HEK293 (cell line): ENCODE data around the gene PGAM5.

Experiments
- CTCF ChIA-PET: fragments of 350-600 bp; formaldehyde crosslinking; extraction: SDS; loops from one replicate; lab custom pipeline; 2021; ENCODE audit warnings: antibody characterized with exemption; lab: Yijun Ruan, JAX
- POLR2A ChIA-PET: fragments of 300-600 bp; formaldehyde crosslinking; extraction: SDS; loops from one replicate; lab custom pipeline; 2020; ENCODE audit warnings: antibody characterized with exemption, inconsistent platforms; lab: Yijun Ruan, JAX
- H3K27ac ChIP-seq: fragments of 200-500 bp; sonication (Bioruptor generic); 2 replicates; pipeline ENCODE4 v1.5.1; 2014; ENCODE audit warnings: low read depth, low read length, control low read depth, inconsistent platforms; ENCODE audit errors: extremely low read depth
- H3K36me3 ChIP-seq, 2 experiments: fragments of 200-500 bp in 1 of 2; sonication (Bioruptor generic) in 1 of 2; 1 replicate in 1 of 2; 2 replicates in 1 of 2; pipeline ENCODE4 v1.5.1; 2014 to 2017; ENCODE audit warnings: inconsistent platforms in 2 of 2, low read length in 2 of 2; ENCODE audit not compliant: control insufficient read depth in 2 of 2, insufficient read depth in 1 of 2
- H3K4me1 ChIP-seq: fragments of 200-500 bp; sonication (Bioruptor generic); 2 replicates; pipeline ENCODE4 v1.5.1; 2014; ENCODE audit warnings: mild to moderate bottlenecking, low read length, inconsistent platforms; ENCODE audit not compliant: control insufficient read depth, insufficient read depth
- H3K4me3 ChIP-seq: 2 replicates; pipeline ENCODE4 v1.5.1; 2011; ENCODE audit warnings: low read depth, mild to moderate bottlenecking, control low read depth, low read length, moderate library complexity
- H3K9me3 ChIP-seq: fragments of 200-500 bp; sonication (Bioruptor generic); 2 replicates; pipeline ENCODE4 v1.5.1; 2014; ENCODE audit warnings: low read depth, low read length, inconsistent platforms; ENCODE audit not compliant: control insufficient read depth, insufficient read depth
- GFI1B ChIP-seq: fragments of 450-650 bp; formaldehyde crosslinking; IDR thresholded peaks from 2 replicates; pipeline ENCODE4 v1.5.1; 2016; ENCODE audit warnings: missing biosample characterization, missing genetic modification characterization
- GLI4 ChIP-seq: fragments of 450-650 bp; formaldehyde crosslinking; IDR thresholded peaks from 2 replicates; pipeline ENCODE4 v1.5.1; 2016; ENCODE audit warnings: missing biosample characterization, missing genetic modification characterization
- GLIS2 ChIP-seq: fragments of 450-650 bp; formaldehyde crosslinking; IDR thresholded peaks from 2 replicates; pipeline ENCODE4 v1.5.1; 2016; ENCODE audit warnings: missing biosample characterization, missing genetic modification characterization
- KLF1 ChIP-seq: fragments of 450-650 bp; formaldehyde crosslinking; IDR thresholded peaks from 2 replicates; pipeline ENCODE4 v1.5.1; 2016; ENCODE audit warnings: missing biosample characterization, missing genetic modification characterization
- MEIS1 ChIP-seq: sonication (generic); formaldehyde crosslinking; IDR thresholded peaks from 2 replicates; pipeline ENCODE4 v1.8.1; 2022; ENCODE audit warnings: missing genetic modification reagents, mild to moderate bottlenecking, borderline replicate concordance
- SCRT2 ChIP-seq: fragments of 450-650 bp; formaldehyde crosslinking; IDR thresholded peaks from 2 replicates; pipeline ENCODE4 v1.5.1; 2016; ENCODE audit warnings: missing biosample characterization, missing genetic modification characterization
- ZIC2 ChIP-seq: fragments of 450-650 bp; formaldehyde crosslinking; IDR thresholded peaks from 2 replicates; pipeline ENCODE4 v1.5.1; 2016; ENCODE audit warnings: missing biosample characterization, missing genetic modification characterization
- ZNF112 ChIP-seq: fragments of 450-650 bp; formaldehyde crosslinking; IDR thresholded peaks from 2 replicates; pipeline ENCODE4 v1.5.0; 2017; ENCODE audit warnings: missing biosample characterization, missing genetic modification characterization
- ZNF391 ChIP-seq: fragments of 450-650 bp; formaldehyde crosslinking; IDR thresholded peaks from 2 replicates; pipeline ENCODE4 v1.5.1; 2016; ENCODE audit warnings: low read depth, missing biosample characterization, missing genetic modification characterization, borderline replicate concordance
- ZNF394 ChIP-seq: fragments of 450-650 bp; formaldehyde crosslinking; IDR thresholded peaks from 2 replicates; pipeline ENCODE4 v1.5.1; 2016; ENCODE audit warnings: missing biosample characterization, missing genetic modification characterization, mild to moderate bottlenecking, moderate library complexity, borderline replicate concordance
- ZNF501 ChIP-seq: fragments of 450-650 bp; formaldehyde crosslinking; IDR thresholded peaks from 2 replicates; pipeline ENCODE4 v1.5.1; 2016; ENCODE audit warnings: missing biosample characterization, missing genetic modification characterization
- ZNF521 ChIP-seq: fragments of 450-650 bp; formaldehyde crosslinking; IDR thresholded peaks from 2 replicates; pipeline ENCODE4 v1.5.1; 2017; ENCODE audit warnings: missing biosample characterization, mild to moderate bottlenecking, missing genetic modification characterization
- ZXDB ChIP-seq: fragments of 450-650 bp; formaldehyde crosslinking; IDR thresholded peaks from 2 replicates; pipeline ENCODE4 v1.5.1; 2016; ENCODE audit warnings: missing biosample characterization, missing genetic modification characterization
- TF ChIP-seq, protein P1 (sequence below): fragments of 450-650 bp; formaldehyde crosslinking; IDR thresholded peaks from 2 replicates; pipeline ENCODE4 v1.5.1; 2017; ENCODE audit warnings: missing biosample characterization, mild to moderate bottlenecking, missing genetic modification characterization, moderate library complexity
- TF ChIP-seq, protein P2 (sequence below): fragments of 450-650 bp; formaldehyde crosslinking; IDR thresholded peaks from 2 replicates; pipeline ENCODE4 v1.5.1; 2016; ENCODE audit warnings: missing biosample characterization, missing genetic modification characterization
- TF ChIP-seq, protein P3 (sequence below): fragments of 450-650 bp; formaldehyde crosslinking; optimal IDR thresholded peaks from 2 replicates; pipeline ENCODE3; 2016; ENCODE audit warnings: missing biosample characterization, mild to moderate bottlenecking, missing genetic modification characterization
- TF ChIP-seq, protein P4 (sequence below): fragments of 450-650 bp; formaldehyde crosslinking; IDR thresholded peaks from 2 replicates; pipeline ENCODE4 v1.5.1; 2016; ENCODE audit warnings: missing biosample characterization, missing genetic modification characterization, borderline replicate concordance
- TF ChIP-seq, protein P5 (sequence below): fragments of 450-650 bp; formaldehyde crosslinking; IDR thresholded peaks from 2 replicates; pipeline ENCODE4 v1.5.1; 2016; ENCODE audit warnings: missing biosample characterization, missing genetic modification characterization
- TF ChIP-seq, protein P6 (sequence below): IDR thresholded peaks from 2 replicates; pipeline ENCODE4 v1.6.1; 2011; ENCODE audit warnings: mild to moderate bottlenecking, low read depth, low read length, borderline replicate concordance
- TF ChIP-seq, protein P7 (sequence below): fragments of 450-650 bp; formaldehyde crosslinking; IDR thresholded peaks from 2 replicates; pipeline ENCODE4 v1.5.1; 2016; ENCODE audit warnings: missing biosample characterization, missing genetic modification characterization
- TF ChIP-seq, protein P8 (sequence below): fragments of 450-650 bp; formaldehyde crosslinking; IDR thresholded peaks from 2 replicates; pipeline ENCODE4 v1.5.1; 2016; ENCODE audit warnings: missing biosample characterization, missing genetic modification characterization
- TF ChIP-seq, protein P9 (sequence below): sonication (generic); formaldehyde crosslinking; IDR thresholded peaks from 2 replicates; pipeline ENCODE4 v1.8.1; 2022; ENCODE audit warnings: mild to moderate bottlenecking, moderate library complexity, missing genetic modification reagents

PGAM5 gene

DNA sequence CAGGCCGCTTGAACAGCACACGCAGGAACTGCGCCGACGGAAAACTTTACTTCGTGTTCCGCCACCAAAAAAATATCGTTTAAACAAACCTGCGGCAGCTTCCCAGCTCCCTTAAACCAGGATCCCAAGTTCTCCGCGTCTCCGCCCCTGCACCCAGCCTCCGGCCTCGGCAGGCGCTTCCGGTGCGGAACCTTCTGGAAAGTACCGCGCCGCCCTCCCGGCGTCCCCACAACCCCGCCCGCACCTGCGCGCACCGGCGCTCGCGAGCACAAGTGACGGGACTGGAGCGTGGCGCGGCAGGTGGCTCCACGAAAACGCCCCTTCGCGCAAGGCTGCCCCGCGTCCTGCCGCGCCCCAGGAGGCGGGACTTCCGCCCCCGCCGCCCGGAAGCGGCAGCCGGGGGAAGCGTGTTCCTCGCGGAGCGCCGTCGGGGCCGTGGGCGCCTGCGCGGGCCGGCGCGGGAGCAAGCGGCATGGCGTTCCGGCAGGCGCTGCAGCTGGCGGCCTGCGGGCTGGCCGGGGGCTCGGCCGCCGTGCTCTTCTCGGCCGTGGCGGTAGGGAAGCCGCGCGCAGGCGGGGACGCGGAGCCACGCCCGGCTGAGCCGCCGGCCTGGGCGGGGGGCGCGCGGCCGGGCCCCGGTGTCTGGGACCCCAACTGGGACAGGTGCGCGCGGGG, at the start of gene PGAM5:
Gene PGAM5, plus strand, starts transcription at position 438 of the 675 bp plus-strand sequence. Its CDS starts 35 bp downstream, at position 473.
- H3K4me1 ChIP-seq = no peaks in the 10 kb centered on the region
- H3K36me3 ChIP-seq = peaks cover 6 to 32% of the 10 kb centered on the region in 2 experiments; a peak in 2 of 3 replicates
- peak within 1 kb of the TSS; percentile 87 for H3K27ac ChIP-seq
- H3K9me3 ChIP-seq = no peaks in the 10 kb centered on the region
- peak within 1 kb of the TSS; percentile 83 for H3K4me3 ChIP-seq
- POLR2A ChIA-PET = interaction anchor here (0.7 kb wide), 1 partner anchor 10 kb away, joined by 3 read pairs; no protein-coding TSS in a partner anchor
- CTCF ChIA-PET = no interaction called here
- no peak for TF ChIP-seq ZNF521 (tag by site-specific recombination)
- TF ChIP-seq, protein P1, sequence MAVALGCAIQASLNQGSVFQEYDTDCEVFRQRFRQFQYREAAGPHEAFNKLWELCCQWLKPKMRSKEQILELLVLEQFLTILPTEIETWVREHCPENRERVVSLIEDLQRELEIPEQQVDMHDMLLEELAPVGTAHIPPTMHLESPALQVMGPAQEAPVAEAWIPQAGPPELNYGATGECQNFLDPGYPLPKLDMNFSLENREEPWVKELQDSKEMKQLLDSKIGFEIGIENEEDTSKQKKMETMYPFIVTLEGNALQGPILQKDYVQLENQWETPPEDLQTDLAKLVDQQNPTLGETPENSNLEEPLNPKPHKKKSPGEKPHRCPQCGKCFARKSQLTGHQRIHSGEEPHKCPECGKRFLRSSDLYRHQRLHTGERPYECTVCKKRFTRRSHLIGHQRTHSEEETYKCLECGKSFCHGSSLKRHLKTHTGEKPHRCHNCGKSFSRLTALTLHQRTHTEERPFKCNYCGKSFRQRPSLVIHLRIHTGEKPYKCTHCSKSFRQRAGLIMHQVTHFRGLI (tag by site-specific recombination) = peak; percentile 36; the same call in 1 of the 2 replicates
- TF ChIP-seq, protein P2, sequence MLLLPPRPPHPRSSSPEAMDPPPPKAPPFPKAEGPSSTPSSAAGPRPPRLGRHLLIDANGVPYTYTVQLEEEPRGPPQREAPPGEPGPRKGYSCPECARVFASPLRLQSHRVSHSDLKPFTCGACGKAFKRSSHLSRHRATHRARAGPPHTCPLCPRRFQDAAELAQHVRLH (tag by site-specific recombination) = peak; percentile 39; the same call in 1 of the 2 replicates
- TF ChIP-seq ZIC2 = peak; percentile 78
- TF ChIP-seq, protein P3, sequence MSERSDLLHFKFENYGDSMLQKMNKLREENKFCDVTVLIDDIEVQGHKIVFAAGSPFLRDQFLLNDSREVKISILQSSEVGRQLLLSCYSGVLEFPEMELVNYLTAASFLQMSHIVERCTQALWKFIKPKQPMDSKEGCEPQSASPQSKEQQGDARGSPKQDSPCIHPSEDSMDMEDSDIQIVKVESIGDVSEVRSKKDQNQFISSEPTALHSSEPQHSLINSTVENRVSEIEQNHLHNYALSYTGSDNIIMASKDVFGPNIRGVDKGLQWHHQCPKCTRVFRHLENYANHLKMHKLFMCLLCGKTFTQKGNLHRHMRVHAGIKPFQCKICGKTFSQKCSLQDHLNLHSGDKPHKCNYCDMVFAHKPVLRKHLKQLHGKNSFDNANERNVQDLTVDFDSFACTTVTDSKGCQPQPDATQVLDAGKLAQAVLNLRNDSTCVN = peak; percentile 84
- peak; percentile 38; the same call in 1 of the 2 replicates for TF ChIP-seq SCRT2 (tag by site-specific recombination)
- no peak for TF ChIP-seq GFI1B (tag by site-specific recombination)
- TF ChIP-seq ZNF391 (tag by site-specific recombination) = peak; percentile 63; the same call in 1 of the 2 replicates
- TF ChIP-seq, protein P4, sequence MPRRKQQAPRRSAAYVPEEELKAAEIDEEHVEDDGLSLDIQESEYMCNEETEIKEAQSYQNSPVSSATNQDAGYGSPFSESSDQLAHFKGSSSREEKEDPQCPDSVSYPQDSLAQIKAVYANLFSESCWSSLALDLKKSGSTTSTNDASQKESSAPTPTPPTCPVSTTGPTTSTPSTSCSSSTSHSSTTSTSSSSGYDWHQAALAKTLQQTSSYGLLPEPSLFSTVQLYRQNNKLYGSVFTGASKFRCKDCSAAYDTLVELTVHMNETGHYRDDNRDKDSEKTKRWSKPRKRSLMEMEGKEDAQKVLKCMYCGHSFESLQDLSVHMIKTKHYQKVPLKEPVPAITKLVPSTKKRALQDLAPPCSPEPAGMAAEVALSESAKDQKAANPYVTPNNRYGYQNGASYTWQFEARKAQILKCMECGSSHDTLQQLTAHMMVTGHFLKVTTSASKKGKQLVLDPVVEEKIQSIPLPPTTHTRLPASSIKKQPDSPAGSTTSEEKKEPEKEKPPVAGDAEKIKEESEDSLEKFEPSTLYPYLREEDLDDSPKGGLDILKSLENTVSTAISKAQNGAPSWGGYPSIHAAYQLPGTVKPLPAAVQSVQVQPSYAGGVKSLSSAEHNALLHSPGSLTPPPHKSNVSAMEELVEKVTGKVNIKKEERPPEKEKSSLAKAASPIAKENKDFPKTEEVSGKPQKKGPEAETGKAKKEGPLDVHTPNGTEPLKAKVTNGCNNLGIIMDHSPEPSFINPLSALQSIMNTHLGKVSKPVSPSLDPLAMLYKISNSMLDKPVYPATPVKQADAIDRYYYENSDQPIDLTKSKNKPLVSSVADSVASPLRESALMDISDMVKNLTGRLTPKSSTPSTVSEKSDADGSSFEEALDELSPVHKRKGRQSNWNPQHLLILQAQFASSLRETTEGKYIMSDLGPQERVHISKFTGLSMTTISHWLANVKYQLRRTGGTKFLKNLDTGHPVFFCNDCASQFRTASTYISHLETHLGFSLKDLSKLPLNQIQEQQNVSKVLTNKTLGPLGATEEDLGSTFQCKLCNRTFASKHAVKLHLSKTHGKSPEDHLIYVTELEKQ = peak; percentile 27; the same call in 1 of the 2 replicates
- TF ChIP-seq, protein P5, sequence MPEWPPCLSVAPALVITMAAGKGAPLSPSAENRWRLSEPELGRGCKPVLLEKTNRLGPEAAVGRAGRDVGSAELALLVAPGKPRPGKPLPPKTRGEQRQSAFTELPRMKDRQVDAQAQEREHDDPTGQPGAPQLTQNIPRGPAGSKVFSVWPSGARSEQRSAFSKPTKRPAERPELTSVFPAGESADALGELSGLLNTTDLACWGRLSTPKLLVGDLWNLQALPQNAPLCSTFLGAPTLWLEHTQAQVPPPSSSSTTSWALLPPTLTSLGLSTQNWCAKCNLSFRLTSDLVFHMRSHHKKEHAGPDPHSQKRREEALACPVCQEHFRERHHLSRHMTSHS = no peak
- TF ChIP-seq ZNF112 = no peak
- TF ChIP-seq, protein P6, sequence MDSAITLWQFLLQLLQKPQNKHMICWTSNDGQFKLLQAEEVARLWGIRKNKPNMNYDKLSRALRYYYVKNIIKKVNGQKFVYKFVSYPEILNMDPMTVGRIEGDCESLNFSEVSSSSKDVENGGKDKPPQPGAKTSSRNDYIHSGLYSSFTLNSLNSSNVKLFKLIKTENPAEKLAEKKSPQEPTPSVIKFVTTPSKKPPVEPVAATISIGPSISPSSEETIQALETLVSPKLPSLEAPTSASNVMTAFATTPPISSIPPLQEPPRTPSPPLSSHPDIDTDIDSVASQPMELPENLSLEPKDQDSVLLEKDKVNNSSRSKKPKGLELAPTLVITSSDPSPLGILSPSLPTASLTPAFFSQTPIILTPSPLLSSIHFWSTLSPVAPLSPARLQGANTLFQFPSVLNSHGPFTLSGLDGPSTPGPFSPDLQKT = peak; percentile 71; the same call in 1 of the 2 replicates
- TF ChIP-seq, protein P7, sequence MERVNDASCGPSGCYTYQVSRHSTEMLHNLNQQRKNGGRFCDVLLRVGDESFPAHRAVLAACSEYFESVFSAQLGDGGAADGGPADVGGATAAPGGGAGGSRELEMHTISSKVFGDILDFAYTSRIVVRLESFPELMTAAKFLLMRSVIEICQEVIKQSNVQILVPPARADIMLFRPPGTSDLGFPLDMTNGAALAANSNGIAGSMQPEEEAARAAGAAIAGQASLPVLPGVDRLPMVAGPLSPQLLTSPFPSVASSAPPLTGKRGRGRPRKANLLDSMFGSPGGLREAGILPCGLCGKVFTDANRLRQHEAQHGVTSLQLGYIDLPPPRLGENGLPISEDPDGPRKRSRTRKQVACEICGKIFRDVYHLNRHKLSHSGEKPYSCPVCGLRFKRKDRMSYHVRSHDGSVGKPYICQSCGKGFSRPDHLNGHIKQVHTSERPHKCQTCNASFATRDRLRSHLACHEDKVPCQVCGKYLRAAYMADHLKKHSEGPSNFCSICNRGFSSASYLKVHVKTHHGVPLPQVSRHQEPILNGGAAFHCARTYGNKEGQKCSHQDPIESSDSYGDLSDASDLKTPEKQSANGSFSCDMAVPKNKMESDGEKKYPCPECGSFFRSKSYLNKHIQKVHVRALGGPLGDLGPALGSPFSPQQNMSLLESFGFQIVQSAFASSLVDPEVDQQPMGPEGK = no peak
- peak; percentile 75 for TF ChIP-seq KLF1 (tag by site-specific recombination)
- peak; percentile 95 for TF ChIP-seq ZXDB (tag by site-specific recombination)
- no peak for TF ChIP-seq MEIS1
- peak; percentile 15; the same call in 1 of the 2 replicates for TF ChIP-seq ZNF394 (tag by site-specific recombination)
- peak; percentile 56; the same call in 1 of the 2 replicates for TF ChIP-seq ZNF501 (tag by site-specific recombination)
- TF ChIP-seq GLIS2 (tag by site-specific recombination) = no peak
- TF ChIP-seq, protein P8, sequence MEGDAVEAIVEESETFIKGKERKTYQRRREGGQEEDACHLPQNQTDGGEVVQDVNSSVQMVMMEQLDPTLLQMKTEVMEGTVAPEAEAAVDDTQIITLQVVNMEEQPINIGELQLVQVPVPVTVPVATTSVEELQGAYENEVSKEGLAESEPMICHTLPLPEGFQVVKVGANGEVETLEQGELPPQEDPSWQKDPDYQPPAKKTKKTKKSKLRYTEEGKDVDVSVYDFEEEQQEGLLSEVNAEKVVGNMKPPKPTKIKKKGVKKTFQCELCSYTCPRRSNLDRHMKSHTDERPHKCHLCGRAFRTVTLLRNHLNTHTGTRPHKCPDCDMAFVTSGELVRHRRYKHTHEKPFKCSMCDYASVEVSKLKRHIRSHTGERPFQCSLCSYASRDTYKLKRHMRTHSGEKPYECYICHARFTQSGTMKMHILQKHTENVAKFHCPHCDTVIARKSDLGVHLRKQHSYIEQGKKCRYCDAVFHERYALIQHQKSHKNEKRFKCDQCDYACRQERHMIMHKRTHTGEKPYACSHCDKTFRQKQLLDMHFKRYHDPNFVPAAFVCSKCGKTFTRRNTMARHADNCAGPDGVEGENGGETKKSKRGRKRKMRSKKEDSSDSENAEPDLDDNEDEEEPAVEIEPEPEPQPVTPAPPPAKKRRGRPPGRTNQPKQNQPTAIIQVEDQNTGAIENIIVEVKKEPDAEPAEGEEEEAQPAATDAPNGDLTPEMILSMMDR = peak; percentile 41
- TF ChIP-seq GLI4 (tag by site-specific recombination) = no peak
- TF ChIP-seq, protein P9, sequence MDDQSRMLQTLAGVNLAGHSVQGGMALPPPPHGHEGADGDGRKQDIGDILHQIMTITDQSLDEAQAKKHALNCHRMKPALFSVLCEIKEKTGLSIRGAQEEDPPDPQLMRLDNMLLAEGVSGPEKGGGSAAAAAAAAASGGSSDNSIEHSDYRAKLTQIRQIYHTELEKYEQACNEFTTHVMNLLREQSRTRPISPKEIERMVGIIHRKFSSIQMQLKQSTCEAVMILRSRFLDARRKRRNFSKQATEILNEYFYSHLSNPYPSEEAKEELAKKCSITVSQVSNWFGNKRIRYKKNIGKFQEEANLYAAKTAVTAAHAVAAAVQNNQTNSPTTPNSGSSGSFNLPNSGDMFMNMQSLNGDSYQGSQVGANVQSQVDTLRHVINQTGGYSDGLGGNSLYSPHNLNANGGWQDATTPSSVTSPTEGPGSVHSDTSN (CRISPR knock-in tag) = peak; percentile 73
